Esophagus mucosa (tissue), 1 donor: ENCODE data around the gene OR5AU1. TPM values are rescaled to one million over a fixed set of nuclear protein-coding genes. Genes with fewer than 3 reads are reported as not detected.

ENCODE experiments used
- ATAC-seq: fragments of 200-7000 bp; cut with Tn5 transposase; one replicate; pipeline ENCODE4 v1.9.1; 2020
- total RNA-seq: library from RNA; stranded (reverse); gene quantifications from one replicate; pipeline ENCODE4 v1.2.4, GENCODE V29; 2023
- donor health status: DM: yes; HTN: yes; CAD: no.

OR5AU1 gene
- total RNA-seq, 1 donor from 2014 or later, result not detected

- ATAC-seq, result peak; percentile 23
Observed at GRCh38 chr14:21106498-21107282, 49.2 kb downstream of the OR5AU1 start.

- ATAC-seq, result peak; percentile 22
Observed at GRCh38 chr14:21106176-21106497, 49.7 kb downstream of the OR5AU1 start.

DNA sequence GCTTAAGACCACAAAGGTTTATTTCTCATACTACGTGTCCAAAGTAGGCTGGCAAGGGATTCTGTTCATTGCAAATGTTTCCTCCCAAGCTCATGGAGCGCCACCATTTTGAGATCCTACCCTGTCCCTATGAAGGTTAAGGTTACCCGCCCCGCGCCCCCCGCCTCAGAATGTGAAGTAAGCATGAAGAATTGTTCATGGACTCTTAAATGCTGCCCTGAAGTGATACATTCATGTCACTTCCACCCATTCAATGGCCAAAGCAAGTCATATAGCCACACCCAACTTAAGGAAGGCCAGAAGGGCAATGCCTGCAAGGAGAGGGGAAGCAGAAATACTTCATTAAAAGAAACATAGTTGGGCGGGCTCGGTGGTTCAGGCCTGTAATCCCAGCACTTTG lies 50.8 kb downstream of the OR5AU1 start:
- no peak for ATAC-seq

Other genes with a start within 250 kb of the OR5AU1 start
- not detected for gene RNASE2, start 200.6 kb downstream of the OR5AU1 start, total RNA-seq
- 37.8 TPM for gene METTL17, start 166.1 kb downstream of the OR5AU1 start, total RNA-seq
- 15.7 TPM for gene SLC39A2, start 156.8 kb downstream of the OR5AU1 start, total RNA-seq
- gene NDRG2, start 131.0 kb downstream of the OR5AU1 start, total RNA-seq, result 54.7 TPM
- not detected for gene TPPP2, start 125.8 kb downstream of the OR5AU1 start, total RNA-seq
- gene RNASE13, start 121.3 kb downstream of the OR5AU1 start, total RNA-seq, result not detected
- 2.7 TPM for gene RNASE7, start 113.7 kb downstream of the OR5AU1 start, total RNA-seq
- not detected for gene RNASE8, start 98.2 kb downstream of the OR5AU1 start, total RNA-seq
- gene ARHGEF40, start 85.8 kb downstream of the OR5AU1 start, total RNA-seq, result 2.3 TPM
- 40.4 TPM for gene ZNF219, start 57.4 kb downstream of the OR5AU1 start, total RNA-seq
- 1.6 TPM for gene TMEM253, start 55.0 kb downstream of the OR5AU1 start, total RNA-seq
- gene HNRNPC, start 113.4 kb upstream of the OR5AU1 start, total RNA-seq, result 415 TPM
- gene RPGRIP1, start 124.0 kb upstream of the OR5AU1 start, total RNA-seq, result not detected
- gene SUPT16H, start 228.0 kb upstream of the OR5AU1 start, total RNA-seq, result 40.3 TPM